GM23338 (cell line): ENCODE results near the gene HCRTR2. TPM values are rescaled to one million over a fixed set of nuclear protein-coding genes. Genes with fewer than 3 reads are reported as not detected.

Experiments
- ATAC-seq: fragments of 200-7000 bp; cut with Tn5 transposase; 3 replicates; pipeline ENCODE4 v1.9.1; 2020
- DNase-seq: peaks from one replicate; pipeline ENCODE4 v3.0.0-alpha.2; 2015; ENCODE audit warnings: low spot score
- H2AFZ ChIP-seq: fragments of 200-600 bp; sonication (generic); 2 replicates; pipeline ENCODE4 v1.8.0; 2016; ENCODE audit warnings: antibody characterized with exemption, mild to moderate bottlenecking, moderate library complexity
- H3F3A ChIP-seq: fragments of 200-600 bp; sonication (generic); replicated peaks from 2 replicates; pipeline ENCODE4 v1.8.0; 2017; ENCODE audit warnings: antibody characterized with exemption, mixed run types, low read depth
- H3K27ac ChIP-seq: fragments of 200-600 bp; sonication (generic); 2 replicates; pipeline ENCODE4 v1.6.1; 2016; ENCODE audit warnings: low read depth
- H3K27me3 ChIP-seq: fragments of 200-600 bp; sonication (generic); 2 replicates; pipeline ENCODE4 v1.8.0; 2016; ENCODE audit warnings: mild to moderate bottlenecking, mixed run types, moderate library complexity; ENCODE audit not compliant: insufficient read depth
- H3K36me3 ChIP-seq: fragments of 200-600 bp; sonication (generic); 2 replicates; pipeline ENCODE4 v1.8.0; 2016; ENCODE audit warnings: mild to moderate bottlenecking; ENCODE audit not compliant: insufficient read depth
- H3K4me1 ChIP-seq: fragments of 200-600 bp; sonication (generic); 2 replicates; pipeline ENCODE4 v1.8.0; 2016; ENCODE audit warnings: mild to moderate bottlenecking, moderate library complexity; ENCODE audit not compliant: insufficient read depth
- H3K4me2 ChIP-seq: fragments of 200-600 bp; sonication (generic); 2 replicates; pipeline ENCODE4 v1.7.1; 2017; ENCODE audit warnings: mixed run types
- H3K4me3 ChIP-seq: fragments of 200-600 bp; sonication (generic); 2 replicates; pipeline ENCODE4 v1.6.1; 2016; ENCODE audit warnings: mixed run types
- H3K79me2 ChIP-seq: fragments of 200-600 bp; sonication (generic); replicated peaks from 2 replicates; pipeline ENCODE4 v1.8.0; 2017; ENCODE audit warnings: mild to moderate bottlenecking; ENCODE audit not compliant: insufficient read depth
- H3K9me2 ChIP-seq: fragments of 200-600 bp; sonication (generic); 2 replicates; pipeline ENCODE4 v1.8.0; 2017; ENCODE audit not compliant: insufficient read depth
- H4K20me1 ChIP-seq: fragments of 200-600 bp; sonication (generic); replicated peaks from 2 replicates; pipeline ENCODE4 v1.8.0; 2017; ENCODE audit warnings: mild to moderate bottlenecking; ENCODE audit not compliant: insufficient read depth
- H3K27ac Mint-ChIP-seq: 2 replicates; pipeline ENCODE4 v1.8.0; 2020; ENCODE audit warnings: inconsistent platforms, mild to moderate bottlenecking, moderate library complexity, mixed read lengths
- H3K27me3 Mint-ChIP-seq: 3 replicates; pipeline ENCODE4 v1.8.0; 2022; ENCODE audit warnings: low read depth, mild to moderate bottlenecking, moderate library complexity, mixed read lengths, inconsistent platforms; ENCODE audit not compliant: insufficient read depth, poor library complexity
- H3K36me3 Mint-ChIP-seq: 3 replicates; pipeline ENCODE4 v1.8.0; 2021; ENCODE audit warnings: low read depth, mild to moderate bottlenecking, inconsistent platforms, moderate library complexity, mixed read lengths
- H3K4me1 Mint-ChIP-seq: 3 replicates; pipeline ENCODE4 v1.8.0; 2020; ENCODE audit warnings: mild to moderate bottlenecking, inconsistent platforms, mixed read lengths
- H3K4me3 Mint-ChIP-seq: 3 replicates; pipeline ENCODE4 v1.8.0; 2021; ENCODE audit warnings: moderate library complexity, mild to moderate bottlenecking, inconsistent platforms, mixed read lengths
- H3K9me3 Mint-ChIP-seq: 3 replicates; pipeline ENCODE4 v1.8.0; 2020; ENCODE audit warnings: moderate library complexity, mild to moderate bottlenecking, inconsistent platforms, mixed read lengths
- CREB1 ChIP-seq: fragments of 250-450 bp; sonication (Bioruptor Pico); IDR thresholded peaks from 2 replicates; pipeline ENCODE4 v1.5.0; 2020; ENCODE audit warnings: low read depth, mild to moderate bottlenecking, moderate library complexity
- CTCF ChIP-seq, 2 experiments: fragments of 200-600 bp in 1 of 2; sonication (generic) in 1 of 2; conservative IDR thresholded peaks; 2 replicates each; pipeline versions ENCODE4 v1.5.1 to v1.6.1; 2016 to 2017; ENCODE audit warnings: antibody characterized with exemption in 2 of 2, low read depth in 2 of 2, mild to moderate bottlenecking in 2 of 2, moderate library complexity in 1 of 2
- ETS1 ChIP-seq: IDR thresholded peaks from 2 replicates; pipeline ENCODE4 v1.6.1; 2016; ENCODE audit warnings: antibody characterized with exemption
- EZH2 ChIP-seq: fragments of 200-600 bp; sonication (generic); IDR thresholded peaks from one replicate; pipeline ENCODE4 v1.8.0; 2017; ENCODE audit warnings: antibody characterized with exemption, mild to moderate bottlenecking, low read depth; ENCODE audit not compliant: unreplicated experiment
- JUNB ChIP-seq: IDR thresholded peaks from one replicate; pipeline ENCODE4 v1.6.1; 2016; ENCODE audit warnings: antibody characterized with exemption; ENCODE audit not compliant: unreplicated experiment
- POLR2AphosphoS5 ChIP-seq: IDR thresholded peaks from 2 replicates; pipeline ENCODE4 v1.6.1; 2016; ENCODE audit warnings: antibody characterized with exemption, low read depth
- REST ChIP-seq: IDR thresholded peaks from one replicate; pipeline ENCODE4 v1.6.1; 2018; ENCODE audit warnings: antibody characterized with exemption; ENCODE audit not compliant: unreplicated experiment
- STAT1 ChIP-seq: IDR thresholded peaks from one replicate; pipeline ENCODE4 v1.6.1; 2016; ENCODE audit warnings: antibody characterized with exemption; ENCODE audit not compliant: unreplicated experiment
- ZNF114 ChIP-seq: fragments of 250-450 bp; sonication (Bioruptor Pico); IDR thresholded peaks from 2 replicates; pipeline ENCODE4 v1.5.0; 2020; ENCODE audit warnings: mild to moderate bottlenecking, moderate library complexity
- ZNF331 ChIP-seq: fragments of 250-450 bp; sonication (Bioruptor Pico); IDR thresholded peaks from 2 replicates; pipeline ENCODE4 v1.5.0; 2020; ENCODE audit warnings: low read depth, mild to moderate bottlenecking, moderate library complexity
- ZNF462 ChIP-seq: fragments of 250-450 bp; sonication (Bioruptor Pico); IDR thresholded peaks from 2 replicates; pipeline ENCODE4 v1.5.0; 2020; ENCODE audit warnings: mild to moderate bottlenecking, moderate library complexity
- polyA plus RNA-seq: library from polyadenylated mRNA; unstranded; fragments of >200 nt; fragmentation: Nextera tagmentation; extraction: Ambion mirVana; gene quantifications from 2 replicates; pipeline ENCODE4 v1.2.1, GENCODE V29; 2016
- total RNA-seq: library from RNA; depleted of rRNA; stranded (reverse); fragments of >200 nt; shearing (Covaris generic); gene quantifications from 2 replicates; pipeline ENCODE4 v1.2.3, GENCODE V29; 2014

The HCRTR2 gene
- total and polyA plus RNA-seq, 2 experiments from 2014 or later = 0.15 TPM; not detected in 1

GRCh38 chr6:55198715-55199114 is 24.4 kb downstream of the HCRTR2 start (continued):
- TF ChIP-seq CREB1 = no peak
- TF ChIP-seq ETS1 = no peak
- no peak for TF ChIP-seq CTCF (conservative IDR thresholded peaks at IDR 0.05; ENCODE audit: low read depth in 2 of 2)
- TF ChIP-seq ZNF331 = no peak
- no peak for TF ChIP-seq REST
- no peak for TF ChIP-seq JUNB
- TF ChIP-seq ZNF114 (CRISPR knock-in tag) = no peak
- no peak for TF ChIP-seq EZH2
- TF ChIP-seq STAT1 = no peak
- no peak for TF ChIP-seq POLR2AphosphoS5

GRCh38 chr6:55199239-55199638 is 24.9 kb downstream of the HCRTR2 start:
- Histone ChIP-seq H3K79me2 (no peaks in the 10 kb centered on the region), H2AFZ (no peak overlapping the region; the same call in 1 of the 2 replicates), H3K36me3 (no peaks in the 10 kb centered on the region), H4K20me1 (no peaks in the 10 kb centered on the region), H3K4me2 (no peak overlapping the region), H3K9me2 (no peaks in the 10 kb centered on the region), H3K4me3 (no peak overlapping the region), H3K4me1 (peaks cover 12% of the 10 kb centered on the region; the same call in 1 of the 2 replicates), H3K27ac (no peak overlapping the region; the same call in 1 of the 2 replicates), H3K27me3 (no peaks in the 10 kb centered on the region), H3F3A (no peaks in the 10 kb centered on the region)
- Mint-ChIP-seq H3K9me3 (no peaks in the 10 kb centered on the region), H3K36me3 (no peaks in the 10 kb centered on the region), H3K27ac (no peak overlapping the region), H3K4me3 (no peak overlapping the region), H3K4me1 (no peaks in the 10 kb centered on the region; the same call in 2 of the 3 replicates), H3K27me3 (no peaks in the 10 kb centered on the region)
- ATAC-seq = no peak
- DNase-seq = no peak
- TF ChIP-seq EZH2 (no peak), JUNB (no peak), POLR2AphosphoS5 (no peak), ZNF462 (CRISPR knock-in tag) (no peak)
